ENCODE results near the gene ERVFRD-1.

ERVFRD-1 gene

GRCh38 chr6:11111769-11112437, 378 bp upstream of the ERVFRD-1 start:
- H3F3A ChIP-seq (ENCODE audit: low read depth): no peaks in the 10 kb centered on the region
- no peaks in the 10 kb centered on the region; the same call in 1 of the 2 replicates for H3K36me3 ChIP-seq (ENCODE audit: insufficient read depth, low read length)
- H2AFZ ChIP-seq (ENCODE audit: low read length): no peak overlapping the region
- no peaks in the 10 kb centered on the region for H3K9me3 ChIP-seq (ENCODE audit: insufficient read depth, low read depth, low read length)
- peaks cover 3% of the 10 kb centered on the region for H4K20me1 ChIP-seq (ENCODE audit: insufficient read depth, low read length, poor library complexity, severe bottlenecking)
- peaks cover 60% of the 10 kb centered on the region for H3K4me1 ChIP-seq (ENCODE audit: insufficient read depth, low read length, poor library complexity, severe bottlenecking)
- H3K79me2 ChIP-seq (ENCODE audit: insufficient read depth, low read length): peaks cover 88% of the 10 kb centered on the region
- TF ChIP-seq CTCF (conservative IDR thresholded peaks at IDR 0.05; ENCODE audit: low read length) (no peak), EZH2phosphoT487 (IDR thresholded peaks at IDR 0.05; ENCODE audit: borderline replicate concordance) (no peak)
- no peaks in the 10 kb centered on the region for H3K27me3 ChIP-seq (ENCODE audit: insufficient read depth, low read length, poor library complexity, severe bottlenecking)
- peak overlapping the region; percentile 68 for H3K4me2 ChIP-seq (ENCODE audit: low read depth, low read length, poor library complexity, severe bottlenecking)
- no peaks in the 10 kb centered on the region for H3K9me2 ChIP-seq (replicated peaks; ENCODE audit: low read depth, low read length)
- H3K9ac ChIP-seq (ENCODE audit: low read depth, low read length, poor library complexity, severe bottlenecking): peak overlapping the region; percentile 57
- peak overlapping the region; percentile 60 for H3K4me3 ChIP-seq (ENCODE audit: low read length, poor library complexity, severe bottlenecking)

- Histone ChIP-seq H3K27me3 (ENCODE audit: insufficient read depth, low read length, poor library complexity, severe bottlenecking) (no peaks in the 10 kb centered on the region), H4K20me1 (ENCODE audit: insufficient read depth, low read length, poor library complexity, severe bottlenecking) (peaks cover 8% of the 10 kb centered on the region), H3F3A (ENCODE audit: low read depth) (no peaks in the 10 kb centered on the region), H3K9me2 (replicated peaks; ENCODE audit: low read depth, low read length) (no peaks in the 10 kb centered on the region), H3K4me2 (ENCODE audit: low read depth, low read length, poor library complexity, severe bottlenecking) (peak overlapping the region; percentile 1), H3K9me3 (ENCODE audit: insufficient read depth, low read depth, low read length) (no peaks in the 10 kb centered on the region), H3K4me3 (ENCODE audit: low read length, poor library complexity, severe bottlenecking) (no peak overlapping the region), H2AFZ (ENCODE audit: low read length) (no peak overlapping the region), H3K79me2 (ENCODE audit: insufficient read depth, low read length) (peaks cover 92% of the 10 kb centered on the region), H3K4me1 (ENCODE audit: insufficient read depth, low read length, poor library complexity, severe bottlenecking) (peaks cover 71% of the 10 kb centered on the region), H3K9ac (ENCODE audit: low read depth, low read length, poor library complexity, severe bottlenecking) (no peak overlapping the region), H3K36me3 (ENCODE audit: insufficient read depth, low read length) (no peaks in the 10 kb centered on the region; the same call in 1 of the 2 replicates)
- TF ChIP-seq EZH2phosphoT487 (IDR thresholded peaks at IDR 0.05; ENCODE audit: borderline replicate concordance) (no peak), CTCF (conservative IDR thresholded peaks at IDR 0.05; ENCODE audit: low read length) (peak; percentile 4; the same call in 1 of the 2 replicates)
Observed at GRCh38 chr6:11108726-11109125, 2.8 kb downstream of the ERVFRD-1 start.

GRCh38 chr6:11103065-11103464, 8.5 kb downstream of the ERVFRD-1 start:
- peaks cover 14% of the 10 kb centered on the region for H4K20me1 ChIP-seq (ENCODE audit: insufficient read depth, low read length, poor library complexity, severe bottlenecking)
- no peak overlapping the region for H2AFZ ChIP-seq (ENCODE audit: low read length)
- TF ChIP-seq CTCF (conservative IDR thresholded peaks at IDR 0.05; ENCODE audit: low read length): no peak
- TF ChIP-seq EZH2phosphoT487 (IDR thresholded peaks at IDR 0.05; ENCODE audit: borderline replicate concordance): no peak
- H3K4me2 ChIP-seq (ENCODE audit: low read depth, low read length, poor library complexity, severe bottlenecking): peak overlapping the region; percentile 63
- no peaks in the 10 kb centered on the region for H3K27me3 ChIP-seq (ENCODE audit: insufficient read depth, low read length, poor library complexity, severe bottlenecking)
- H3K36me3 ChIP-seq (ENCODE audit: insufficient read depth, low read length): no peaks in the 10 kb centered on the region; the same call in 1 of the 2 replicates
- H3F3A ChIP-seq (ENCODE audit: low read depth): no peaks in the 10 kb centered on the region
- 0 out of 2 replicates have a peak, but pooled peaks cover 3% of the 10 kb centered on the region for H3K9me3 ChIP-seq (ENCODE audit: insufficient read depth, low read depth, low read length)
- no peaks in the 10 kb centered on the region for H3K9me2 ChIP-seq (replicated peaks; ENCODE audit: low read depth, low read length)
- H3K4me1 ChIP-seq (ENCODE audit: insufficient read depth, low read length, poor library complexity, severe bottlenecking): peaks cover 56% of the 10 kb centered on the region
- peak overlapping the region; percentile 47 for H3K4me3 ChIP-seq (ENCODE audit: low read length, poor library complexity, severe bottlenecking)
- peaks cover 100% of the 10 kb centered on the region for H3K79me2 ChIP-seq (ENCODE audit: insufficient read depth, low read length)
- no peak overlapping the region for H3K9ac ChIP-seq (ENCODE audit: low read depth, low read length, poor library complexity, severe bottlenecking)

Measured in Loucy (cell line).